ENCODE data around the gene AQP7. TPM values are rescaled to one million over a fixed set of nuclear protein-coding genes. Genes with fewer than 3 reads are reported as not detected.
A peak's percentile ranks its signal among the peaks of the same experiment; 100 is the strongest.

AQP7 gene
- total and polyA plus RNA-seq, 9 of the 15 experiments (the other 6 are each of a cell fraction or from before 2014, with no cell fraction given): 0.04 to 0.53 (median 0.07) TPM; not detected in 4

GRCh38 chr9:33426843-33427293, 24.5 kb upstream of the AQP7 start (continued):
- TF ChIP-seq ZBTB34 (CRISPR knock-in tag; IDR thresholded peaks at IDR 0.05) (no peak), ZSCAN29 (IDR thresholded peaks at IDR 0.05) (no peak), TEAD1 (CRISPR knock-in tag; IDR thresholded peaks at IDR 0.05) (no peak), PBX2 (CRISPR knock-in tag; IDR thresholded peaks at IDR 0.05; ENCODE audit: low read depth) (no peak), PBX2 (tag; conservative IDR thresholded peaks at IDR 0.05; ENCODE audit: low read depth) (no peak), MEIS2 (IDR thresholded peaks at IDR 0.05; ENCODE audit: partially characterized antibody) (peak; percentile 50), HDGF (IDR thresholded peaks at IDR 0.05) (no peak), ZNF165 (CRISPR knock-in tag; IDR thresholded peaks at IDR 0.05; ENCODE audit: borderline replicate concordance) (no peak), POLR2H (tag; IDR thresholded peaks at IDR 0.05; ENCODE audit: low read depth) (no peak), CBX3 (IDR thresholded peaks at IDR 0.05; ENCODE audit: borderline replicate concordance in 1 of 2, low read length in 2 of 2) (no peak), TOE1 (IDR thresholded peaks at IDR 0.05; ENCODE audit: borderline replicate concordance) (no peak), TOE1 (CRISPR knock-in tag; IDR thresholded peaks at IDR 0.05; ENCODE audit: borderline replicate concordance, low read depth) (no peak), ZNF12 (CRISPR knock-in tag; IDR thresholded peaks at IDR 0.05) (no peak), TEAD2 (tag; IDR thresholded peaks at IDR 0.05) (no peak), NCOR1 (IDR thresholded peaks at IDR 0.05) (no peak), ATF3 (IDR thresholded peaks at IDR 0.05) (peak; percentile 27; the same call in 1 of the 2 replicates), ATF3 (CRISPR knock-in tag; conservative IDR thresholded peaks at IDR 0.05) (no peak), ZC3H4 (CRISPR knock-in tag; IDR thresholded peaks at IDR 0.05; ENCODE audit: borderline replicate concordance) (no peak)
- TF ChIP-seq, protein P1, sequence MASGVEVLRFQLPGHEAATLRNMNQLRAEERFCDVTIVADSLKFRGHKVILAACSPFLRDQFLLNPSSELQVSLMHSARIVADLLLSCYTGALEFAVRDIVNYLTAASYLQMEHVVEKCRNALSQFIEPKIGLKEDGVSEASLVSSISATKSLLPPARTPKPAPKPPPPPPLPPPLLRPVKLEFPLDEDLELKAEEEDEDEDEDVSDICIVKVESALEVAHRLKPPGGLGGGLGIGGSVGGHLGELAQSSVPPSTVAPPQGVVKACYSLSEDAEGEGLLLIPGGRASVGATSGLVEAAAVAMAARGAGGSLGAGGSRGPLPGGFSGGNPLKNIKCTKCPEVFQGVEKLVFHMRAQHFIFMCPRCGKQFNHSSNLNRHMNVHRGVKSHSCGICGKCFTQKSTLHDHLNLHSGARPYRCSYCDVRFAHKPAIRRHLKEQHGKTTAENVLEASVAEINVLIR (CRISPR knock-in tag; IDR thresholded peaks at IDR 0.05): no peak
- TF ChIP-seq, protein P2, sequence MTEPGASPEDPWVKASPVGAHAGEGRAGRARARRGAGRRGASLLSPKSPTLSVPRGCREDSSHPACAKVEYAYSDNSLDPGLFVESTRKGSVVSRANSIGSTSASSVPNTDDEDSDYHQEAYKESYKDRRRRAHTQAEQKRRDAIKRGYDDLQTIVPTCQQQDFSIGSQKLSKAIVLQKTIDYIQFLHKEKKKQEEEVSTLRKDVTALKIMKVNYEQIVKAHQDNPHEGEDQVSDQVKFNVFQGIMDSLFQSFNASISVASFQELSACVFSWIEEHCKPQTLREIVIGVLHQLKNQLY (CRISPR knock-in tag; conservative IDR thresholded peaks at IDR 0.05): no peak
- TF ChIP-seq, protein P3, sequence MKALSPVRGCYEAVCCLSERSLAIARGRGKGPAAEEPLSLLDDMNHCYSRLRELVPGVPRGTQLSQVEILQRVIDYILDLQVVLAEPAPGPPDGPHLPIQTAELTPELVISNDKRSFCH (CRISPR knock-in tag; IDR thresholded peaks at IDR 0.05): no peak
- TF ChIP-seq, protein P3 (tag; IDR thresholded peaks at IDR 0.05): no peak
